HEK293 (cell line): ENCODE data around the gene ISOC2.

Experiments
- CTCF ChIA-PET: fragments of 350-600 bp; formaldehyde crosslinking; extraction: SDS; loops from one replicate; lab custom pipeline; 2021; ENCODE audit warnings: antibody characterized with exemption; lab: Yijun Ruan, JAX
- POLR2A ChIA-PET: fragments of 300-600 bp; formaldehyde crosslinking; extraction: SDS; loops from one replicate; lab custom pipeline; 2020; ENCODE audit warnings: antibody characterized with exemption, inconsistent platforms; lab: Yijun Ruan, JAX
- H3K27ac ChIP-seq: fragments of 200-500 bp; sonication (Bioruptor generic); 2 replicates; pipeline ENCODE4 v1.5.1; 2014; ENCODE audit warnings: low read depth, low read length, control low read depth, inconsistent platforms; ENCODE audit errors: extremely low read depth
- H3K36me3 ChIP-seq, 2 experiments: fragments of 200-500 bp in 1 of 2; sonication (Bioruptor generic) in 1 of 2; 1 replicate in 1 of 2; 2 replicates in 1 of 2; pipeline ENCODE4 v1.5.1; 2014 to 2017; ENCODE audit warnings: inconsistent platforms in 2 of 2, low read length in 2 of 2; ENCODE audit not compliant: control insufficient read depth in 2 of 2, insufficient read depth in 1 of 2
- H3K4me1 ChIP-seq: fragments of 200-500 bp; sonication (Bioruptor generic); 2 replicates; pipeline ENCODE4 v1.5.1; 2014; ENCODE audit warnings: mild to moderate bottlenecking, low read length, inconsistent platforms; ENCODE audit not compliant: control insufficient read depth, insufficient read depth
- H3K4me3 ChIP-seq: 2 replicates; pipeline ENCODE4 v1.5.1; 2011; ENCODE audit warnings: low read depth, mild to moderate bottlenecking, control low read depth, low read length, moderate library complexity
- H3K9me3 ChIP-seq: fragments of 200-500 bp; sonication (Bioruptor generic); 2 replicates; pipeline ENCODE4 v1.5.1; 2014; ENCODE audit warnings: low read depth, low read length, inconsistent platforms; ENCODE audit not compliant: control insufficient read depth, insufficient read depth
- HOXC10 ChIP-seq: sonication (generic); formaldehyde crosslinking; IDR thresholded peaks from 2 replicates; pipeline ENCODE4 v1.8.1; 2023; ENCODE audit warnings: mild to moderate bottlenecking, missing genetic modification reagents
- PRDM4 ChIP-seq: fragments of 450-650 bp; formaldehyde crosslinking; IDR thresholded peaks from 2 replicates; pipeline ENCODE4 v1.5.1; 2017; ENCODE audit warnings: missing biosample characterization, missing genetic modification characterization
- SCRT2 ChIP-seq: fragments of 450-650 bp; formaldehyde crosslinking; IDR thresholded peaks from 2 replicates; pipeline ENCODE4 v1.5.1; 2016; ENCODE audit warnings: missing biosample characterization, missing genetic modification characterization
- TCF7L2 ChIP-seq: IDR thresholded peaks from 2 replicates; pipeline ENCODE4 v1.6.1; 2011; ENCODE audit warnings: low read depth, mild to moderate bottlenecking, inconsistent platforms, low read length, moderate library complexity, borderline replicate concordance
- ZNF561 ChIP-seq: fragments of 450-650 bp; IDR thresholded peaks from 2 replicates; pipeline ENCODE4 v1.5.1; 2018; ENCODE audit warnings: missing biosample characterization, missing genetic modification characterization, borderline replicate concordance
- ZNF658 ChIP-seq: fragments of 450-650 bp; formaldehyde crosslinking; IDR thresholded peaks from 2 replicates; pipeline ENCODE4; 2016; ENCODE audit warnings: missing biosample characterization, missing genetic modification characterization
- ZNF670 ChIP-seq: fragments of 450-650 bp; formaldehyde crosslinking; IDR thresholded peaks from 2 replicates; pipeline ENCODE4 v1.5.1; 2016; ENCODE audit warnings: missing biosample characterization, missing genetic modification characterization, low read depth
- ZNF747 ChIP-seq: fragments of 450-650 bp; formaldehyde crosslinking; IDR thresholded peaks from 2 replicates; pipeline ENCODE4 v1.5.1; 2016; ENCODE audit warnings: missing biosample characterization, missing genetic modification characterization

The ISOC2 gene

GRCh38 chr19:55406091-55406825, 55.2 kb downstream of the ISOC2 start:
- peaks cover 9% of the 10 kb centered on the region for H3K4me1 ChIP-seq
- no peak for TF ChIP-seq TCF7L2
- TF ChIP-seq HOXC10 = 0 out of 2 replicates have a peak, but pooled peaks have one; percentile 27
- peak overlapping the region; percentile 96 for H3K4me3 ChIP-seq
- H3K27ac ChIP-seq = peak overlapping the region; percentile 99; the same call in 1 of the 2 replicates
- ChIA-PET POLR2A (interaction anchor here (0.6 to 3.4 kb wide), 18 partner anchors 9 to 265 kb away, joined by 3 to 78 read pairs (median 7); partner anchors contain the start of genes BRSK1, HSPBP1, ISOC2 and KMT5C), CTCF (interaction anchor here (1.3 to 1.7 kb wide), 3 partner anchors 12 to 114 kb away, joined by 3 to 4 read pairs (median 4); no protein-coding TSS in a partner anchor)
- peaks cover 40 to 55% of the 10 kb centered on the region in 2 experiments for H3K36me3 ChIP-seq
- H3K9me3 ChIP-seq = no peaks in the 10 kb centered on the region

- H3K4me3 ChIP-seq = peak overlapping the region; percentile 96; the same call in 1 of the 2 replicates
Measured at GRCh38 chr19:55405638-55406037, 55.8 kb downstream of the ISOC2 start.

More at GRCh38 chr19:55405638-55406037, 55.8 kb downstream of the ISOC2 start:
- Histone ChIP-seq H3K9me3 (no peaks in the 10 kb centered on the region), H3K4me1 (peaks cover 9% of the 10 kb centered on the region), H3K27ac (no peak overlapping the region), H3K36me3 (peaks cover 45 to 59% of the 10 kb centered on the region in 2 experiments)
- POLR2A ChIA-PET = interaction anchor here (1.0 to 3.4 kb wide), 8 partner anchors 12 to 150 kb away, joined by 3 to 78 read pairs (median 18); partner anchors contain the start of genes HSPBP1, KMT5C, PPP6R1 and RPL28
- TF ChIP-seq PRDM4 (no peak), ZNF658 (tag by site-specific recombination) (no peak), ZNF670 (tag by site-specific recombination) (no peak), TCF7L2 (no peak), SCRT2 (tag by site-specific recombination) (no peak), ZNF747 (tag by site-specific recombination) (no peak), ZNF561 (tag by site-specific recombination) (no peak)
- CTCF ChIA-PET = interaction anchor here (1.3 to 1.7 kb wide), 3 partner anchors 12 to 113 kb away, joined by 3 to 4 read pairs (median 4); no protein-coding TSS in a partner anchor
